ENCODE results near the gene SPRN. TPM values are rescaled to one million over a fixed set of nuclear protein-coding genes. Genes with fewer than 3 reads are reported as not detected.

Gene SPRN
- total and polyA plus RNA-seq, 2 experiments from 2014 or later = 0.31 TPM

DNA sequence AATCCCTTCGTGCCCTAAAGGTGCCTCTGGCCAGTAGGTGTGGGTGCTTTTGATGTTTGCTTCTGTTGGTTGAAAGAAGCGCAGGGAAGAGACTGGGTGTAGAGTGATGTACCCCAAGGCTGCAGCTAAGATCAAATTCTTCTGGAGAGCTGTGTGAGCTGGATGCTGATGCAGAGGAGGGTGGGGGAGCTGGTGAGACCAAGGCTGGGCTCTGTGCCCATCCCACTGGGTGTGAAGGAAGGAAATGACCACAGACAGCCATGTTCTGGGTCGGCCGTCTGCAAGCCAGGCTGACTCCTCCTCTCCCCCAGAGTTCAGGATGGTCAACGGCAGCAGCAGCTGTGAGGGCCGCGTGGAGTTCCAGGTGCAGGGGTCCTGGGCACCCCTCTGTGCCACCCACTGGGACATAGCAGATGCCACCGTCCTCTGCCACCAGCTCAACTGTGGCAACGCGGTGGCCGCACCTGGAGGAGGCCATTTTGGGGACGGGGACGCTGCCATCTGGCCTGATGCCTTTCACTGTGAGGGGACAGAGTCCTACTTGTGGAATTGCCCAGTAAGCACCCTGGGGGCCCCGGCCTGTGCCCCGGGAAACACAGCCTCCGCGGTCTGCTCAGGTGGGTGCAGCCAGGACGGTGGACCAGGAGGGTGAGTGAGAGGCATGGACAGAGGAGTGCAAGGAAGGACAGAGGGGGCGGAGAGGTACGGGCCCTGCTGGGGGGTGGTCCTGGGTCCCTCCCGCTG lies 34.5 kb upstream of the SPRN start:
- Histone ChIP-seq H3K9me2 (ENCODE audit: insufficient read depth) (no peaks in the 10 kb centered on the region), H3K27ac (ENCODE audit: low read depth) (no peak overlapping the region), H3K4me2 (no peak overlapping the region), H3K79me2 (replicated peaks; ENCODE audit: insufficient read depth) (no peaks in the 10 kb centered on the region), H2AFZ (no peak overlapping the region), H3K27me3 (ENCODE audit: insufficient read depth) (peaks cover 5% of the 10 kb centered on the region; the same call in 1 of the 2 replicates), H3K4me1 (ENCODE audit: insufficient read depth) (no peaks in the 10 kb centered on the region), H3K36me3 (ENCODE audit: insufficient read depth) (no peaks in the 10 kb centered on the region), H3K4me3 (no peak overlapping the region), H4K20me1 (replicated peaks; ENCODE audit: insufficient read depth) (no peaks in the 10 kb centered on the region), H3F3A (replicated peaks; ENCODE audit: low read depth) (no peaks in the 10 kb centered on the region)
- no peak for TF ChIP-seq NANOG (IDR thresholded peaks at IDR 0.05; ENCODE audit: borderline replicate concordance)
- no peak for TF ChIP-seq REST (IDR thresholded peaks at IDR 0.05; ENCODE audit: unreplicated experiment)
- TF ChIP-seq EZH2 (IDR thresholded peaks at IDR 0.05; ENCODE audit: low read depth, unreplicated experiment) = no peak
- Mint-ChIP-seq H3K27me3 (ENCODE audit: insufficient read depth, low read depth, poor library complexity) (peaks cover 23% of the 10 kb centered on the region), H3K27ac (no peak overlapping the region), H3K4me1 (no peaks in the 10 kb centered on the region), H3K36me3 (ENCODE audit: low read depth) (peaks cover 12% of the 10 kb centered on the region; the same call in 1 of the 3 replicates), H3K4me3 (no peak overlapping the region), H3K9me3 (peaks cover 58% of the 10 kb centered on the region)
- ATAC-seq (no peak), DNase-seq (ENCODE audit: low spot score) (no peak)

DNA sequence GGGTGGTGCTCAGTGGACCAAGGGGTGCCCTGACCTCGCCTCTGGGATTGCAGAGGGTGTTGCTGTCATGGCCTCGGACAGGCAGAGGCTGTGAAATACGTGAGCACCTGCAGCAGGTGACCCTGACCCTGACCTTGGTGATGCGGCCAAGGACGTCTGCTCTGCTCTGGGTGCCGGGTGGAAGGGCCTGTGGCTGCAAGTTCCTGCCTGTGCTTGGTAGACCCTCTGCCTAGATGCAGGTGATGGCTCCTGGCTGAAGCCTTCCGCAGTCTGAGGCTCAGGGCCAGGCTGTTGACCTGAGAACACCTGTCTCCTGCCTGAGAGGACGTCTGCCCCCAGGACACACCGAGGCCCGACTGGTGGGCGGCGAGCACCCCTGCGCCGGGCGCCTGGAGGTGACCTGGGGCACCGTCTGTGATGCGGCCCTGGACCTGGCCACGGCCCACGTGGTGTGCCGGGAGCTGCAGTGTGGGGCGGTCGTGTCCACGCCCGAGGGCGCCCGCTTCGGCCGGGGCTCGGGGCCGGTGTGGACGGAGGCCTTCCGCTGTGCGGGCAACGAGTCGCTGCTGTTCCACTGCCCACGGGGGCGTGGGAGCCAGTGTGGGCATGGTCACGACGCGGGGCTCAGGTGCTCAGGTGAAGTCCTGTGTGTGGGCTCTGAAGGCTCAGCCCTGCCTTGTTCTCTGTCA lies 33.7 kb upstream of the SPRN start:
- no peak overlapping the region for H3K4me3 Mint-ChIP-seq
- Histone ChIP-seq H3K4me2 (no peak overlapping the region), H3K4me3 (no peak overlapping the region), H2AFZ (no peak overlapping the region), H3K27ac (ENCODE audit: low read depth) (no peak overlapping the region), H3K79me2 (replicated peaks; ENCODE audit: insufficient read depth) (no peaks in the 10 kb centered on the region), H3K36me3 (ENCODE audit: insufficient read depth) (no peaks in the 10 kb centered on the region), H3K4me1 (ENCODE audit: insufficient read depth) (no peaks in the 10 kb centered on the region), H3K27me3 (ENCODE audit: insufficient read depth) (no peaks in the 10 kb centered on the region), H4K20me1 (replicated peaks; ENCODE audit: insufficient read depth) (no peaks in the 10 kb centered on the region), H3K9me2 (ENCODE audit: insufficient read depth) (no peaks in the 10 kb centered on the region), H3F3A (replicated peaks; ENCODE audit: low read depth) (no peaks in the 10 kb centered on the region)
- H3K9me3 Mint-ChIP-seq = peaks cover 56% of the 10 kb centered on the region
- H3K27ac Mint-ChIP-seq = no peak overlapping the region
- H3K27me3 Mint-ChIP-seq (ENCODE audit: insufficient read depth, low read depth, poor library complexity) = peaks cover 18% of the 10 kb centered on the region
- ATAC-seq (no peak), DNase-seq (ENCODE audit: low spot score) (no peak)
- H3K4me1 Mint-ChIP-seq = no peaks in the 10 kb centered on the region
- peaks cover 10% of the 10 kb centered on the region; the same call in 1 of the 3 replicates for H3K36me3 Mint-ChIP-seq (ENCODE audit: low read depth)
- TF ChIP-seq EZH2phosphoT487 (IDR thresholded peaks at IDR 0.05; ENCODE audit: unreplicated experiment) (no peak), STAT1 (IDR thresholded peaks at IDR 0.05; ENCODE audit: unreplicated experiment) (no peak), REST (IDR thresholded peaks at IDR 0.05; ENCODE audit: unreplicated experiment) (no peak), NANOG (IDR thresholded peaks at IDR 0.05; ENCODE audit: borderline replicate concordance) (no peak), CREB1 (CRISPR knock-in tag; IDR thresholded peaks at IDR 0.05; ENCODE audit: low read depth) (no peak), POLR2AphosphoS5 (IDR thresholded peaks at IDR 0.05; ENCODE audit: low read depth) (no peak), JUNB (IDR thresholded peaks at IDR 0.05; ENCODE audit: unreplicated experiment) (no peak)
- TF ChIP-seq, protein P1, sequence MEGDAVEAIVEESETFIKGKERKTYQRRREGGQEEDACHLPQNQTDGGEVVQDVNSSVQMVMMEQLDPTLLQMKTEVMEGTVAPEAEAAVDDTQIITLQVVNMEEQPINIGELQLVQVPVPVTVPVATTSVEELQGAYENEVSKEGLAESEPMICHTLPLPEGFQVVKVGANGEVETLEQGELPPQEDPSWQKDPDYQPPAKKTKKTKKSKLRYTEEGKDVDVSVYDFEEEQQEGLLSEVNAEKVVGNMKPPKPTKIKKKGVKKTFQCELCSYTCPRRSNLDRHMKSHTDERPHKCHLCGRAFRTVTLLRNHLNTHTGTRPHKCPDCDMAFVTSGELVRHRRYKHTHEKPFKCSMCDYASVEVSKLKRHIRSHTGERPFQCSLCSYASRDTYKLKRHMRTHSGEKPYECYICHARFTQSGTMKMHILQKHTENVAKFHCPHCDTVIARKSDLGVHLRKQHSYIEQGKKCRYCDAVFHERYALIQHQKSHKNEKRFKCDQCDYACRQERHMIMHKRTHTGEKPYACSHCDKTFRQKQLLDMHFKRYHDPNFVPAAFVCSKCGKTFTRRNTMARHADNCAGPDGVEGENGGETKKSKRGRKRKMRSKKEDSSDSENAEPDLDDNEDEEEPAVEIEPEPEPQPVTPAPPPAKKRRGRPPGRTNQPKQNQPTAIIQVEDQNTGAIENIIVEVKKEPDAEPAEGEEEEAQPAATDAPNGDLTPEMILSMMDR (conservative IDR thresholded peaks at IDR 0.05; ENCODE audit: low read depth in 2 of 2) = no peak

Measured in GM23338 (cell line).